SU-DHL-6 (cell line): Measurements from ENCODE around the gene SNN.

Experiments used
- EZH2phosphoT487 ChIP-seq: fragments of 200-600 bp; sonication (generic), shearing (Covaris generic); conservative IDR thresholded peaks from 2 replicates; pipeline ENCODE4 v1.6.1; 2018; ENCODE audit warnings: mild to moderate bottlenecking, antibody characterized with exemption, low read length, moderate library complexity, mixed read lengths
- TF ChIP-seq, protein P1 (sequence below): fragments of 200-600 bp; sonication (generic); IDR thresholded peaks from one replicate; pipeline ENCODE4 v1.5.1; 2017; ENCODE audit warnings: antibody characterized with exemption, mild to moderate bottlenecking, low read length, moderate library complexity; ENCODE audit not compliant: insufficient read depth, poor library complexity, severe bottlenecking

DNA sequence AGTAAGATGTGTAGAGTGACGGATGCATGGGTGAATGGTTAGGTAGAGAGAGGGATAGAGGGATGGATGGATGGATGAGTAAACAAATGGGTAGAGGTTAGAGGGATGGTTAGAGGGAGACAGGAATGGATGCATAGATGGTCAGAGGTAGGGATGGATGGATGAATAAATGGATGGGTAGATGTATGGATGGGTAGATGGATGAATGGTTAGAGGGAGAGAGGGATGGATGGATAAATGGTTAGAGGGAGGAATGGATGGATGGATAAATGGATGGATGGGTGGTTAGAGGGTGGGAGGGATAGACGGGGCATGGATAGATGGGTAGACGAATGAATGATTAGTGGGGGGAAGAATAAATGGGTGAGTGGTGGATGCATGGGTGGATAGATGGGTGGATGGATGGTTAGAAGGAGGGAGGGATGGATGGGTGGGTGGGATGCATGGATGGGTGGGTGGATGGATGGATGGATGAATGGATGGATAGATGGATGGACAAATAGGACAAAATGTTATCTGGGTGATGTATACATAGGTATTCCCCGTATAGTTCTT, 29.2 kb upstream of the SNN start:
- TF ChIP-seq, protein P1, sequence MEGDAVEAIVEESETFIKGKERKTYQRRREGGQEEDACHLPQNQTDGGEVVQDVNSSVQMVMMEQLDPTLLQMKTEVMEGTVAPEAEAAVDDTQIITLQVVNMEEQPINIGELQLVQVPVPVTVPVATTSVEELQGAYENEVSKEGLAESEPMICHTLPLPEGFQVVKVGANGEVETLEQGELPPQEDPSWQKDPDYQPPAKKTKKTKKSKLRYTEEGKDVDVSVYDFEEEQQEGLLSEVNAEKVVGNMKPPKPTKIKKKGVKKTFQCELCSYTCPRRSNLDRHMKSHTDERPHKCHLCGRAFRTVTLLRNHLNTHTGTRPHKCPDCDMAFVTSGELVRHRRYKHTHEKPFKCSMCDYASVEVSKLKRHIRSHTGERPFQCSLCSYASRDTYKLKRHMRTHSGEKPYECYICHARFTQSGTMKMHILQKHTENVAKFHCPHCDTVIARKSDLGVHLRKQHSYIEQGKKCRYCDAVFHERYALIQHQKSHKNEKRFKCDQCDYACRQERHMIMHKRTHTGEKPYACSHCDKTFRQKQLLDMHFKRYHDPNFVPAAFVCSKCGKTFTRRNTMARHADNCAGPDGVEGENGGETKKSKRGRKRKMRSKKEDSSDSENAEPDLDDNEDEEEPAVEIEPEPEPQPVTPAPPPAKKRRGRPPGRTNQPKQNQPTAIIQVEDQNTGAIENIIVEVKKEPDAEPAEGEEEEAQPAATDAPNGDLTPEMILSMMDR = no peak
- TF ChIP-seq EZH2phosphoT487 = no peak
